GM12875 (cell line): Measurements from ENCODE around the gene STRN.
"Not testable (repeated sequence)": the region's sequence is repeated elsewhere in the genome, so short reads cannot be mapped to it uniquely, and the experiment has no call there.

ENCODE experiments used
- H3K4me3 ChIP-seq: one replicate; pipeline ENCODE4 v1.5.1; 2011; ENCODE audit warnings: low read depth, low read length, control low read depth
- TF ChIP-seq, protein P1 (sequence below): IDR thresholded peaks from 2 replicates; pipeline ENCODE4 v1.5.1; 2011; ENCODE audit warnings: low read depth, mild to moderate bottlenecking, control low read depth, inconsistent platforms, low read length, moderate library complexity, borderline replicate concordance; ENCODE audit not compliant: insufficient read depth

Gene STRN

DNA sequence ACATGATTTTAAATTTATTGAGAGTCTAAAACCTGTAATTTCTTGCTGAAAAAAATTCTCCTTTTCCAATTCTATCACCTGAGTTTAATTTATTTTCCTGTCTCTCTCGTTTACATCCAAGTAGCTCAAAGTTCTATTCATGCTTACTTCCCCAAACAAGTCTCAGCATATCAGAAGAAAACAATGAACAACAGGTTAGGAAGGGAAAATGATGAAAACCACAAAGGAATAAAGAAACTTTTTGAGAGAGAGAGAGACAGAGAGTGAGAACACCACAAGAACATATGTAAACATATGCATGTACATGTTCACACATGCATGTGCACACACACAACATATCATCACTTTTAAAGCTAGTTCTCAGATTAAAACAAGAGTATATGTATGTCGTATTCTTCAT is 112.1 kb downstream of the STRN start:
- TF ChIP-seq, protein P1, sequence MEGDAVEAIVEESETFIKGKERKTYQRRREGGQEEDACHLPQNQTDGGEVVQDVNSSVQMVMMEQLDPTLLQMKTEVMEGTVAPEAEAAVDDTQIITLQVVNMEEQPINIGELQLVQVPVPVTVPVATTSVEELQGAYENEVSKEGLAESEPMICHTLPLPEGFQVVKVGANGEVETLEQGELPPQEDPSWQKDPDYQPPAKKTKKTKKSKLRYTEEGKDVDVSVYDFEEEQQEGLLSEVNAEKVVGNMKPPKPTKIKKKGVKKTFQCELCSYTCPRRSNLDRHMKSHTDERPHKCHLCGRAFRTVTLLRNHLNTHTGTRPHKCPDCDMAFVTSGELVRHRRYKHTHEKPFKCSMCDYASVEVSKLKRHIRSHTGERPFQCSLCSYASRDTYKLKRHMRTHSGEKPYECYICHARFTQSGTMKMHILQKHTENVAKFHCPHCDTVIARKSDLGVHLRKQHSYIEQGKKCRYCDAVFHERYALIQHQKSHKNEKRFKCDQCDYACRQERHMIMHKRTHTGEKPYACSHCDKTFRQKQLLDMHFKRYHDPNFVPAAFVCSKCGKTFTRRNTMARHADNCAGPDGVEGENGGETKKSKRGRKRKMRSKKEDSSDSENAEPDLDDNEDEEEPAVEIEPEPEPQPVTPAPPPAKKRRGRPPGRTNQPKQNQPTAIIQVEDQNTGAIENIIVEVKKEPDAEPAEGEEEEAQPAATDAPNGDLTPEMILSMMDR = no peak
- no peak overlapping the region for H3K4me3 ChIP-seq

DNA sequence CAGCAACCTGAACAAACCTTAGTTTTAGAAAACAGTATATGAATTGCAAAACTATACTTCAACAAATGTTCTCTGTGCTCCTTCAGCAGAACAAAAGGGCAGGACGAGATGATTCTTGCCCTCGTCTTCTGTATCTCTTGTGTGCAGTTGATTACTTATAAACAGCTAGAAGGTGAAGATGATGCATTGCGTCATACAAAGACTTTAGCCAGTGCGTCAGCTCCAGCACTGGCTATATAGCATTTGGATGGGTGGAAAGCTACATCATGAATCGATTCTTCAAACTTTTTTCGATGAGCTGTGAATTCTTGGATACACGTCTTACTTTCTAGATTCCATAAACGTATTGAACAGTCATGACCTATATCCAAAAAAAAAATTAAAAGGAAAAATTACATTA is 117.1 kb downstream of the STRN start:
- TF ChIP-seq, protein P1 = no peak

DNA sequence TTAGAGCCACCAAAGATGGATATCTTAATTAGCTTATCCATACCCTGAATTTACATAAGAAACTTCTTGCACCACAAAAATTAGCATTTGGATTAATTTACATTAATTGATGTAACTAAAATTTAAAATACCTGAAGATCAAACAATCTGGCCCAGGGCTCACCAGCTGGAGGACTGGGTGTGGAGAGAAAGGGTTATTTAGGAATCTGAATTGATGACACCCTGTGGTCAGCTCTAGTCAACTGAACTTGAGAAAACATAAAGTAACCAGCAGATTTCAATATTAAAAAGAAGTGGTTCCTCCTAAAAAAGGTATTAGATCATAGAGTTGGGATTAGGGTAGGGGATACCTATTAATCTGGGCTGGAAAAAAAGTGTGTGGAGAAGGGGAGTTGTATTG is 122.5 kb downstream of the STRN start:
- H3K4me3 ChIP-seq = no peak overlapping the region
- TF ChIP-seq, protein P1 = no peak

More for the DNA sequence above, 117.1 kb downstream of the STRN start:
- H3K4me3 ChIP-seq = no peak overlapping the region

GRCh38 chr2:36839976-36840617 is 126.2 kb downstream of the STRN start:
- H3K4me3 ChIP-seq = no peak overlapping the region
- TF ChIP-seq, protein P1 = no peak

DNA sequence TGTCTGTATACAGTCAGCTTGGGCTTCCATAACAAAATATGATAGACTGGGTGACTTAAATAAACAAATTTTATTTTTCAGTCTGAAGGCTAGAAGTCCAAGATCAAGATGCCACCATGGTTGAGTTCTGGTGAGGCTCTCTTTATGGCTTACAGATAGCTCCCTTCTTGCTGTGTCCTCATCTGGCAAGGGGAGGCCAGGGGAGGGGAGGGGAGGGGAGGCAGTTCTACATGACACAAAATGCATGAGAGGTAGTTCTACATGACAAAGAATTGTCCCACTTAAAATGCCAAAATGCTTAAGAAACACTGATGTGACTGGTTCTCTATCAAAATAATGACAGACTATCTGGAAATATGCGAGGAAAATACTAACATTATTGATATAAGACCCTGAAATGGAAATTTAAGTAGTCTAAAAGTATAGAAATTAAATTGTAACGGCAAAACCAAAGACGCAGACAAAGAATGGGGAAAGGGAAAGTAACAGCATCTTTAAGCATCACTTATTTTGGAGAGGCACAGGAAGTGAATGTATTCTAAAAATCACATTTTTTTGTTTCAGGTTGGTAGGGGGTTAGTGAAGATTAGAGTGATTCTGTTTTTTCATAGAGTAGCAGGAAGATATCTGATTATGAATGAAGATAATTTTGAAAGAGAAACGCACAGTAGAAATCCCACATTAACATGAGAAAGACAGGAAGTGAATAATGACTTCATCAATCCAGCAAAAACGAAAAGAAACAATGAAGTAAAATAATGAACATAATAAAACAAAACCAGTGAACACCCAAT is 131.4 kb downstream of the STRN start:
- TF ChIP-seq, protein P1 = no peak

DNA sequence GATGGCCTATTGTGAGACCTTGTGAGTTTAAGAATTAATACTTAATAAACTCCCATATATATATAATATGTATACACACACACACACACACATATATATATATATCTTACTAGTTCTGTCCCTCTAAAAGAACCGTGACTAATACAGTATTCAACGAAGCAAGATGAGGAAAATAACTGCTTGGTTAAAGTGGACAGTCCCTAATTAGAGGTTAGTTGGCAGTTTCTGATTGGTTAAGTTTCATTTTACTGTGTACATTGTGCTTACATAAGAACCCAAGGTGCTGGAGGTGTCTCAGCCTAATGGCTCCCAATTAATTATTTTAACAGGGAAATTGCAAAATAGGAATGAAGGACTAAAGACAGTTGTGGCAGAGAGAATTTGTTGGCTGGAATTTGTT is 132.1 kb downstream of the STRN start:
- TF ChIP-seq, protein P1 = no peak
- no peak overlapping the region for H3K4me3 ChIP-seq

More for the DNA sequence above, 131.4 kb downstream of the STRN start:
- H3K4me3 ChIP-seq = no peak overlapping the region

GRCh38 chr2:36831185-36831584 is 135.2 kb downstream of the STRN start:
- no peak overlapping the region for H3K4me3 ChIP-seq
- TF ChIP-seq, protein P1 = no peak

- H3K4me3 ChIP-seq = not testable (repeated sequence)
Observed at GRCh38 chr2:36824683-36825082, 141.7 kb downstream of the STRN start.
